NCI-H510A treated with DMSO at 0.1 percent for 48 hours (cell line): Measurements from ENCODE around the gene NID2.

Source experiments
- DNase-seq: peaks from one replicate; lab custom pipeline; 2025; lab: John Stamatoyannopoulos, UW

The NID2 gene

GRCh38 chr14:52068615-52069306 lies at the start of gene NID2:
Gene NID2 (minus strand): TSS chr14:52069059. CDS start chr14:52068994, 65 bp downstream.
- no peak for DNase-seq

- DNase-seq, result no peak
Measured at GRCh38 chr14:52117111-52117832, 48.4 kb upstream of the NID2 start.

- no peak for DNase-seq
Measured at GRCh38 chr14:52115286-52115685, 46.4 kb upstream of the NID2 start.

GRCh38 chr14:52112336-52113018 lies 43.6 kb upstream of the NID2 start:
- DNase-seq, result no peak

GRCh38 chr14:52111583-52111982 lies 42.7 kb upstream of the NID2 start:
- DNase-seq, result no peak

- no peak for DNase-seq
Measured at GRCh38 chr14:52110441-52111086, 41.7 kb upstream of the NID2 start.

- no peak for DNase-seq
Measured at GRCh38 chr14:52108823-52109222, 40.0 kb upstream of the NID2 start.

GRCh38 chr14:52106840-52107239 lies 38.0 kb upstream of the NID2 start:
- DNase-seq, result no peak

GRCh38 chr14:52103416-52103815 lies 34.6 kb upstream of the NID2 start:
- DNase-seq, result no peak

- no peak for DNase-seq
Measured at GRCh38 chr14:52095794-52096193, 26.9 kb upstream of the NID2 start.

GRCh38 chr14:52095336-52095735 lies 26.5 kb upstream of the NID2 start:
- no peak for DNase-seq

GRCh38 chr14:52094546-52095271 lies 25.9 kb upstream of the NID2 start:
- DNase-seq, result no peak

- DNase-seq, result no peak
Measured at GRCh38 chr14:52091928-52092327, 23.1 kb upstream of the NID2 start.

- no peak for DNase-seq
Measured at GRCh38 chr14:52090936-52091335, 22.1 kb upstream of the NID2 start.

- no peak for DNase-seq
Measured at GRCh38 chr14:52089218-52089617, 20.4 kb upstream of the NID2 start.

- DNase-seq, result no peak
Measured at GRCh38 chr14:52086711-52087110, 17.9 kb upstream of the NID2 start.

- no peak for DNase-seq
Measured at GRCh38 chr14:52082903-52083302, 14.0 kb upstream of the NID2 start.

GRCh38 chr14:52081964-52082363 lies 13.1 kb upstream of the NID2 start:
- no peak for DNase-seq

- DNase-seq, result no peak
Measured at GRCh38 chr14:52080808-52081755, 12.2 kb upstream of the NID2 start.

- DNase-seq, result no peak
Measured at GRCh38 chr14:52080158-52080800, 11.4 kb upstream of the NID2 start.
